WTC11 (cell line): ENCODE measurements around the gene PAQR4. TPM values are rescaled to one million over a fixed set of nuclear protein-coding genes. Genes with fewer than 3 reads are reported as not detected.

ENCODE experiments used
- ATAC-seq: fragments of 200-7000 bp; cut with Tn5 transposase; 2 replicates; pipeline ENCODE4 v1.10.0; 2021; ENCODE audit warnings: mild to moderate bottlenecking, moderate library complexity
- CTCF ChIA-PET: fragments of 300-600 bp; sonication (Branson Sonifier 250); formaldehyde crosslinking; loops from one replicate; lab custom pipeline; 2021; ENCODE audit warnings: antibody characterized with exemption; lab: Charles Lee
- POLR2A ChIA-PET: fragments of 350-600 bp; sonication (Branson Sonifier 250); formaldehyde crosslinking; loops from one replicate; lab custom pipeline; 2021; ENCODE audit warnings: antibody characterized with exemption; lab: Charles Lee
- DNase-seq: peaks from one replicate; pipeline ENCODE4 v3.0.0; 2021; ENCODE audit warnings: low spot score
- H3K27ac Mint-ChIP-seq: 2 replicates; pipeline ENCODE4 v1.8.0; 2021; ENCODE audit warnings: mixed read lengths
- H3K27me3 Mint-ChIP-seq: 2 replicates; pipeline ENCODE4 v1.8.0; 2021; ENCODE audit warnings: low read depth, mild to moderate bottlenecking, moderate library complexity, mixed read lengths
- H3K36me3 Mint-ChIP-seq: 2 replicates; pipeline ENCODE4 v1.8.0; 2021; ENCODE audit warnings: mixed read lengths
- H3K4me1 Mint-ChIP-seq: 2 replicates; pipeline ENCODE4 v1.8.0; 2022; ENCODE audit warnings: mixed read lengths
- H3K4me3 Mint-ChIP-seq: 2 replicates; pipeline ENCODE4 v1.8.0; 2021; ENCODE audit warnings: mild to moderate bottlenecking, moderate library complexity, mixed read lengths
- H3K9me3 Mint-ChIP-seq: 2 replicates; pipeline ENCODE4 v1.8.0; 2021; ENCODE audit warnings: mixed read lengths
- GTF2I ChIP-seq: fragments of 250-450 bp; sonication (Bioruptor Pico); conservative IDR thresholded peaks from 2 replicates; pipeline ENCODE4 v1.4.0; 2021; ENCODE audit warnings: mild to moderate bottlenecking
- HMGA2 ChIP-seq: fragments of 250-450 bp; sonication (Bioruptor Pico); IDR thresholded peaks from 2 replicates; pipeline ENCODE4 v1.4.0; 2021; ENCODE audit warnings: mild to moderate bottlenecking, moderate library complexity
- NFE2L1 ChIP-seq: sonication (generic); formaldehyde crosslinking; IDR thresholded peaks from 2 replicates; pipeline ENCODE4 v1.8.1; 2023; ENCODE audit warnings: missing genetic modification reagents
- OVOL2 ChIP-seq: fragments of 250-450 bp; sonication (Bioruptor Pico); IDR thresholded peaks from 2 replicates; pipeline ENCODE4 v1.9.0; 2021; ENCODE audit warnings: mild to moderate bottlenecking, borderline replicate concordance
- RELA ChIP-seq: sonication (generic); formaldehyde crosslinking; IDR thresholded peaks from 2 replicates; pipeline ENCODE4 v1.8.1; 2022; ENCODE audit warnings: missing genetic modification reagents, mild to moderate bottlenecking, borderline replicate concordance
- SP1 ChIP-seq: sonication (generic); formaldehyde crosslinking; conservative IDR thresholded peaks from 2 replicates; pipeline ENCODE4 v1.8.1; 2022; ENCODE audit warnings: missing genetic modification reagents
- ZNF219 ChIP-seq: sonication (generic); formaldehyde crosslinking; IDR thresholded peaks from 2 replicates; pipeline ENCODE4 v1.8.0; 2023; ENCODE audit warnings: missing genetic modification reagents, mild to moderate bottlenecking, borderline replicate concordance
- ZNF263 ChIP-seq: sonication (generic); formaldehyde crosslinking; IDR thresholded peaks from 2 replicates; pipeline ENCODE4 v1.8.1; 2022; ENCODE audit warnings: low read depth, mild to moderate bottlenecking, moderate library complexity, missing genetic modification reagents
- total RNA-seq: library from RNA; stranded (reverse); gene quantifications from 3 replicates; pipeline ENCODE4 v1.2.3, GENCODE V29; 2021
- TF ChIP-seq, protein P1 (sequence below): sonication (generic); formaldehyde crosslinking; IDR thresholded peaks from 2 replicates; pipeline ENCODE4 v1.8.1; 2022; ENCODE audit warnings: mild to moderate bottlenecking, missing genetic modification reagents, moderate library complexity, borderline replicate concordance
- TF ChIP-seq, protein P2 (sequence below): fragments of 250-450 bp; sonication (Bioruptor Pico); IDR thresholded peaks from 2 replicates; pipeline ENCODE4 v1.8.0; 2021; ENCODE audit warnings: mild to moderate bottlenecking
- TF ChIP-seq, protein P3 (sequence below): sonication (generic); formaldehyde crosslinking; IDR thresholded peaks from 2 replicates; pipeline ENCODE4 v1.8.0; 2022; ENCODE audit warnings: mild to moderate bottlenecking, missing genetic modification reagents
- TF ChIP-seq, protein P4 (sequence below): sonication (generic); formaldehyde crosslinking; IDR thresholded peaks from 2 replicates; pipeline ENCODE4 v1.8.0; 2022; ENCODE audit warnings: mild to moderate bottlenecking, missing genetic modification reagents
- TF ChIP-seq, protein P5 (sequence below): sonication (generic); formaldehyde crosslinking; IDR thresholded peaks from 2 replicates; pipeline ENCODE4 v1.8.1; 2023; ENCODE audit warnings: mild to moderate bottlenecking, missing genetic modification reagents
- TF ChIP-seq, protein P6 (sequence below): sonication (generic); formaldehyde crosslinking; IDR thresholded peaks from 2 replicates; pipeline ENCODE4 v1.8.1; 2023; ENCODE audit warnings: mild to moderate bottlenecking, moderate library complexity, missing genetic modification reagents
- TF ChIP-seq, protein P7 (sequence below): fragments of 250-450 bp; sonication (Bioruptor Pico); IDR thresholded peaks from 2 replicates; pipeline ENCODE4 v1.9.0; 2021; ENCODE audit warnings: moderate library complexity, mild to moderate bottlenecking, inconsistent platforms, borderline replicate concordance
- TF ChIP-seq, protein P8 (sequence below): sonication (generic); formaldehyde crosslinking; IDR thresholded peaks from 2 replicates; pipeline ENCODE4 v1.8.0; 2022; ENCODE audit warnings: missing genetic modification reagents

PAQR4 gene
- total RNA-seq, 1 experiment from 2014 or later, result 32.4 TPM

DNA sequence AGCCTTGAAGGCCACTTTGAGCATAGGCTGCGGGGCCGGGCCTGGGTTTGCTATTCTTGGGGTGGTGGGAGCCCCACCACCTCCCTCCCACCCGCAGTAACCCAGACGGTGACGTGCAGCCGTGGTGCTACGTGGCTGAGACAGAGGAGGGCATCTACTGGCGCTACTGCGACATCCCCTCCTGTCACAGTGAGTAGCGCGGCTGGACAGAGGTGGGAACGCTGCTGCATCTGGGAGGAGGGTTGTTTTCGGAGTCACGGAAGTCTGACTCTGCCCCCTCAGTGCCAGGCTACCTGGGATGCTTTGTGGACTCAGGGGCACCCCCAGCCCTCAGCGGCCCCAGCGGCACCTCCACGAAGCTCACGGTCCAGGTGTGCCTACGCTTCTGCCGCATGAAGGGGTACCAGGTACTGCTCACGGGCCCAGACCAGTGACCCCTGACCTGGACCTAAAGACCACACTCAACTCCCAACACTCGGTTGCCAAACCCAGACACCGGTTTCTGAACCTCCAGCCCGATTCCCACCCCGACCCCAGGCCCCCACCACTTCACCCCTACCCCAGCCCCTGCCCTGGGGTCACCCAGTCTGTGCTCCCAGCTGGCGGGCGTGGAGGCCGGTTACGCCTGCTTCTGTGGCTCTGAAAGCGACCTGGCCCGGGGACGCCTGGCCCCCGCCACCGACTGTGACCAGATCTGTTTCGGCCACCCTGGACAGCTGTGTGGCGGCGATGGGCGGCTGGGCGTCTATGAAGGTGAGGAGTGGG, 2.9 kb upstream of the PAQR4 start:
- DNase-seq (peak; percentile 37), ATAC-seq (no peak)
- no peaks in the 10 kb centered on the region for H3K36me3 Mint-ChIP-seq
- CTCF ChIA-PET, result interaction anchor here (1.0 to 5.4 kb wide), 8 partner anchors 16 to 128 kb away, joined by 3 to 43 read pairs (median 12); partner anchors contain the start of gene PKMYT1
- H3K4me3 Mint-ChIP-seq, result no peak overlapping the region
- POLR2A ChIA-PET, result interaction anchor here (1.1 to 1.6 kb wide), 4 partner anchors 8 to 62 kb away, joined by 3 to 5 read pairs (median 4); no protein-coding TSS in a partner anchor
- no peak overlapping the region for H3K27ac Mint-ChIP-seq
- H3K27me3 Mint-ChIP-seq, result peaks cover 38% of the 10 kb centered on the region
- no peaks in the 10 kb centered on the region for H3K9me3 Mint-ChIP-seq
- TF ChIP-seq, protein P1, sequence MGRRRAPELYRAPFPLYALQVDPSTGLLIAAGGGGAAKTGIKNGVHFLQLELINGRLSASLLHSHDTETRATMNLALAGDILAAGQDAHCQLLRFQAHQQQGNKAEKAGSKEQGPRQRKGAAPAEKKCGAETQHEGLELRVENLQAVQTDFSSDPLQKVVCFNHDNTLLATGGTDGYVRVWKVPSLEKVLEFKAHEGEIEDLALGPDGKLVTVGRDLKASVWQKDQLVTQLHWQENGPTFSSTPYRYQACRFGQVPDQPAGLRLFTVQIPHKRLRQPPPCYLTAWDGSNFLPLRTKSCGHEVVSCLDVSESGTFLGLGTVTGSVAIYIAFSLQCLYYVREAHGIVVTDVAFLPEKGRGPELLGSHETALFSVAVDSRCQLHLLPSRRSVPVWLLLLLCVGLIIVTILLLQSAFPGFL (CRISPR knock-in tag), result no peak
- TF ChIP-seq SP1 (CRISPR knock-in tag) (no peak), OVOL2 (no peak), ZNF219 (no peak), GTF2I (CRISPR knock-in tag) (no peak), ZNF263 (no peak), HMGA2 (CRISPR knock-in tag) (no peak), RELA (CRISPR knock-in tag) (no peak)
- TF ChIP-seq, protein P2, sequence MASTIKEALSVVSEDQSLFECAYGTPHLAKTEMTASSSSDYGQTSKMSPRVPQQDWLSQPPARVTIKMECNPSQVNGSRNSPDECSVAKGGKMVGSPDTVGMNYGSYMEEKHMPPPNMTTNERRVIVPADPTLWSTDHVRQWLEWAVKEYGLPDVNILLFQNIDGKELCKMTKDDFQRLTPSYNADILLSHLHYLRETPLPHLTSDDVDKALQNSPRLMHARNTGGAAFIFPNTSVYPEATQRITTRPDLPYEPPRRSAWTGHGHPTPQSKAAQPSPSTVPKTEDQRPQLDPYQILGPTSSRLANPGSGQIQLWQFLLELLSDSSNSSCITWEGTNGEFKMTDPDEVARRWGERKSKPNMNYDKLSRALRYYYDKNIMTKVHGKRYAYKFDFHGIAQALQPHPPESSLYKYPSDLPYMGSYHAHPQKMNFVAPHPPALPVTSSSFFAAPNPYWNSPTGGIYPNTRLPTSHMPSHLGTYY (CRISPR knock-in tag), result no peak
- TF ChIP-seq, protein P3, sequence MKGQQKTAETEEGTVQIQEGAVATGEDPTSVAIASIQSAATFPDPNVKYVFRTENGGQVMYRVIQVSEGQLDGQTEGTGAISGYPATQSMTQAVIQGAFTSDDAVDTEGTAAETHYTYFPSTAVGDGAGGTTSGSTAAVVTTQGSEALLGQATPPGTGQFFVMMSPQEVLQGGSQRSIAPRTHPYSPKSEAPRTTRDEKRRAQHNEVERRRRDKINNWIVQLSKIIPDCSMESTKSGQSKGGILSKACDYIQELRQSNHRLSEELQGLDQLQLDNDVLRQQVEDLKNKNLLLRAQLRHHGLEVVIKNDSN (CRISPR knock-in tag), result no peak
- TF ChIP-seq, protein P4, sequence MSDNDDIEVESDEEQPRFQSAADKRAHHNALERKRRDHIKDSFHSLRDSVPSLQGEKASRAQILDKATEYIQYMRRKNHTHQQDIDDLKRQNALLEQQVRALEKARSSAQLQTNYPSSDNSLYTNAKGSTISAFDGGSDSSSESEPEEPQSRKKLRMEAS (CRISPR knock-in tag), result no peak
- TF ChIP-seq, protein P5, sequence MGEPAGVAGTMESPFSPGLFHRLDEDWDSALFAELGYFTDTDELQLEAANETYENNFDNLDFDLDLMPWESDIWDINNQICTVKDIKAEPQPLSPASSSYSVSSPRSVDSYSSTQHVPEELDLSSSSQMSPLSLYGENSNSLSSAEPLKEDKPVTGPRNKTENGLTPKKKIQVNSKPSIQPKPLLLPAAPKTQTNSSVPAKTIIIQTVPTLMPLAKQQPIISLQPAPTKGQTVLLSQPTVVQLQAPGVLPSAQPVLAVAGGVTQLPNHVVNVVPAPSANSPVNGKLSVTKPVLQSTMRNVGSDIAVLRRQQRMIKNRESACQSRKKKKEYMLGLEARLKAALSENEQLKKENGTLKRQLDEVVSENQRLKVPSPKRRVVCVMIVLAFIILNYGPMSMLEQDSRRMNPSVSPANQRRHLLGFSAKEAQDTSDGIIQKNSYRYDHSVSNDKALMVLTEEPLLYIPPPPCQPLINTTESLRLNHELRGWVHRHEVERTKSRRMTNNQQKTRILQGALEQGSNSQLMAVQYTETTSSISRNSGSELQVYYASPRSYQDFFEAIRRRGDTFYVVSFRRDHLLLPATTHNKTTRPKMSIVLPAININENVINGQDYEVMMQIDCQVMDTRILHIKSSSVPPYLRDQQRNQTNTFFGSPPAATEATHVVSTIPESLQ (CRISPR knock-in tag), result no peak
- TF ChIP-seq, protein P6, sequence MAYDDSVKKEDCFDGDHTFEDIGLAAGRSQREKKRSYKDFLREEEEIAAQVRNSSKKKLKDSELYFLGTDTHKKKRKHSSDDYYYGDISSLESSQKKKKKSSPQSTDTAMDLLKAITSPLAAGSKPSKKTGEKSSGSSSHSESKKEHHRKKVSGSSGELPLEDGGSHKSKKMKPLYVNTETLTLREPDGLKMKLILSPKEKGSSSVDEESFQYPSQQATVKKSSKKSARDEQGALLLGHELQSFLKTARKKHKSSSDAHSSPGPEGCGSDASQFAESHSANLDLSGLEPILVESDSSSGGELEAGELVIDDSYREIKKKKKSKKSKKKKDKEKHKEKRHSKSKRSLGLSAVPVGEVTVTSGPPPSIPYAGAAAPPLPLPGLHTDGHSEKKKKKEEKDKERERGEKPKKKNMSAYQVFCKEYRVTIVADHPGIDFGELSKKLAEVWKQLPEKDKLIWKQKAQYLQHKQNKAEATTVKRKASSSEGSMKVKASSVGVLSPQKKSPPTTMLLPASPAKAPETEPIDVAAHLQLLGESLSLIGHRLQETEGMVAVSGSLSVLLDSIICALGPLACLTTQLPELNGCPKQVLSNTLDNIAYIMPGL (CRISPR knock-in tag), result no peak
- TF ChIP-seq, protein P7, sequence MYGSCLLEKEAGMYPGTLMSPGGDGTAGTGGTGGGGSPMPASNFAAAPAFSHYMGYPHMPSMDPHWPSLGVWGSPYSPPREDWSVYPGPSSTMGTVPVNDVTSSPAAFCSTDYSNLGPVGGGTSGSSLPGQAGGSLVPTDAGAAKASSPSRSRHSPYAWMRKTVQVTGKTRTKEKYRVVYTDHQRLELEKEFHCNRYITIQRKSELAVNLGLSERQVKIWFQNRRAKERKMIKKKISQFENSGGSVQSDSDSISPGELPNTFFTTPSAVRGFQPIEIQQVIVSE (CRISPR knock-in tag), result no peak
- H3K4me1 Mint-ChIP-seq, result peaks cover 25% of the 10 kb centered on the region

DNA sequence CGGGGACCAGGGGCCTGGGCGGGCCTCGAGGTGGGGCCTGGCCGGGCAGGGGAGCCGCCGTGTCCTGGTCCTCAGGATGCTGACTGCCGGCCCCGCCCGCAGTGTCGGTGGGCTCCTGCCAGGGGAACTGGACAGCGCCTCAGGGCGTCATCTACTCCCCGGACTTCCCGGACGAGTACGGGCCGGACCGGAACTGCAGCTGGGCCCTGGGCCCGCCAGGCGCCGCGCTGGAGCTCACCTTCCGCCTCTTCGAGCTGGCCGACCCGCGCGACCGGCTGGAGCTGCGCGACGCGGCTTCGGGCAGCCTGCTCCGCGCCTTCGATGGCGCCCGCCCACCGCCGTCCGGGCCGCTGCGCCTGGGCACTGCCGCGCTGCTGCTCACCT, 2.3 kb upstream of the PAQR4 start:
- DNase-seq, result peak; percentile 37

More for the DNA sequence above, 2.3 kb upstream of the PAQR4 start:
- H3K4me3 Mint-ChIP-seq, result no peak overlapping the region
- TF ChIP-seq, protein P8, sequence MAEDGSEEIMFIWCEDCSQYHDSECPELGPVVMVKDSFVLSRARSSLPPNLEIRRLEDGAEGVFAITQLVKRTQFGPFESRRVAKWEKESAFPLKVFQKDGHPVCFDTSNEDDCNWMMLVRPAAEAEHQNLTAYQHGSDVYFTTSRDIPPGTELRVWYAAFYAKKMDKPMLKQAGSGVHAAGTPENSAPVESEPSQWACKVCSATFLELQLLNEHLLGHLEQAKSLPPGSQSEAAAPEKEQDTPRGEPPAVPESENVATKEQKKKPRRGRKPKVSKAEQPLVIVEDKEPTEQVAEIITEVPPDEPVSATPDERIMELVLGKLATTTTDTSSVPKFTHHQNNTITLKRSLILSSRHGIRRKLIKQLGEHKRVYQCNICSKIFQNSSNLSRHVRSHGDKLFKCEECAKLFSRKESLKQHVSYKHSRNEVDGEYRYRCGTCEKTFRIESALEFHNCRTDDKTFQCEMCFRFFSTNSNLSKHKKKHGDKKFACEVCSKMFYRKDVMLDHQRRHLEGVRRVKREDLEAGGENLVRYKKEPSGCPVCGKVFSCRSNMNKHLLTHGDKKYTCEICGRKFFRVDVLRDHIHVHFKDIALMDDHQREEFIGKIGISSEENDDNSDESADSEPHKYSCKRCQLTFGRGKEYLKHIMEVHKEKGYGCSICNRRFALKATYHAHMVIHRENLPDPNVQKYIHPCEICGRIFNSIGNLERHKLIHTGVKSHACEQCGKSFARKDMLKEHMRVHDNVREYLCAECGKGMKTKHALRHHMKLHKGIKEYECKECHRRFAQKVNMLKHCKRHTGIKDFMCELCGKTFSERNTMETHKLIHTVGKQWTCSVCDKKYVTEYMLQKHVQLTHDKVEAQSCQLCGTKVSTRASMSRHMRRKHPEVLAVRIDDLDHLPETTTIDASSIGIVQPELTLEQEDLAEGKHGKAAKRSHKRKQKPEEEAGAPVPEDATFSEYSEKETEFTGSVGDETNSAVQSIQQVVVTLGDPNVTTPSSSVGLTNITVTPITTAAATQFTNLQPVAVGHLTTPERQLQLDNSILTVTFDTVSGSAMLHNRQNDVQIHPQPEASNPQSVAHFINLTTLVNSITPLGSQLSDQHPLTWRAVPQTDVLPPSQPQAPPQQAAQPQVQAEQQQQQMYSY (CRISPR knock-in tag), result peak; percentile 84
- no peak for TF ChIP-seq NFE2L1 (CRISPR knock-in tag)
- TF ChIP-seq, all 79 proteins: peak for 1
- H3K27me3 Mint-ChIP-seq, result peaks cover 38% of the 10 kb centered on the region
- ChIA-PET CTCF (interaction anchor here (1.0 to 1.8 kb wide), 7 partner anchors 15 to 248 kb away, joined by 3 to 17 read pairs (median 4); partner anchors contain the start of gene TNFRSF12A), POLR2A (interaction anchor here (1.0 to 1.6 kb wide), 4 partner anchors 41 to 61 kb away, joined by 3 to 5 read pairs (median 4); no protein-coding TSS in a partner anchor)
- H3K9me3 Mint-ChIP-seq, result no peaks in the 10 kb centered on the region
- H3K36me3 Mint-ChIP-seq, result no peaks in the 10 kb centered on the region
- peaks cover 25% of the 10 kb centered on the region for H3K4me1 Mint-ChIP-seq
- no peak overlapping the region for H3K27ac Mint-ChIP-seq
- no peak for ATAC-seq
